ENCODE results near the gene GLG1. TPM values are rescaled to one million over a fixed set of nuclear protein-coding genes. Genes with fewer than 3 reads are reported as not detected.

The GLG1 gene
- total RNA-seq, 1 experiment from 2014 or later = 135 TPM

DNA sequence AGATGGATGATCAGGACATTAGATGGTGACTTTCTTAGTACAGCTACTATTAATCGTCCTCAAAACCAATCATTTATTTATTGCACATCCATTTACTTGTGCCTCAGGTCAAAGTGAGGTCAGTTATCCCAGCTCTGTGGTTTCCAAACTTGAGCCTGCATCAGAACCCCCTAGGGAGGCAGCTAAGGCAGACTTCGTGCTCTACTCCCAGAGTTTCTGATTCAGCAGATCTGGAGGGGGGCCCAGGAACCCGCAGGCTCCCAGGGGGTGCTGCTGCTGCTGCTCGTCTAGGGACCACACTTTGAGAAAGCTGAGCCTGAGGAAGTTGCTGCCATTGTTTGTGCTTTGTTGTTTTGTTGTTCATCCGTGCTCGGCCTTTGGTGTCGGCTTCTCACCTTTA, 141.6 kb downstream of the GLG1 start:
- peak overlapping the region in 1 of 3 experiments; percentile 0; a peak in 1 of 7 replicates for H3K27ac Mint-ChIP-seq
- no peak overlapping the region for H2AFZ ChIP-seq (ENCODE audit: low read length)
- no peak overlapping the region for H3K18ac ChIP-seq (ENCODE audit: insufficient read length, low read depth, low read length)
- no peaks in the 10 kb centered on the region for H3K79me2 ChIP-seq (ENCODE audit: insufficient read depth, low read length)
- H2BK20ac ChIP-seq (ENCODE audit: low read depth, low read length, poor library complexity, severe bottlenecking) = no peak overlapping the region
- H3K27ac ChIP-seq (ENCODE audit: insufficient read length, low read depth, low read length) = no peak overlapping the region
- no peak overlapping the region for H2BK15ac ChIP-seq (ENCODE audit: low read depth, low read length)
- H2BK120ac ChIP-seq (ENCODE audit: low read depth, low read length, poor library complexity, severe bottlenecking) = no peak overlapping the region
- no peak overlapping the region for H4K8ac ChIP-seq (replicated peaks; ENCODE audit: insufficient read length, low read depth, low read length)
- H3K27me3 Mint-ChIP-seq (ENCODE audit: low read depth) = no peaks in the 10 kb centered on the region
- H2AK5ac ChIP-seq (ENCODE audit: insufficient read length, low read length) = no peak overlapping the region
- TF ChIP-seq, protein P1, sequence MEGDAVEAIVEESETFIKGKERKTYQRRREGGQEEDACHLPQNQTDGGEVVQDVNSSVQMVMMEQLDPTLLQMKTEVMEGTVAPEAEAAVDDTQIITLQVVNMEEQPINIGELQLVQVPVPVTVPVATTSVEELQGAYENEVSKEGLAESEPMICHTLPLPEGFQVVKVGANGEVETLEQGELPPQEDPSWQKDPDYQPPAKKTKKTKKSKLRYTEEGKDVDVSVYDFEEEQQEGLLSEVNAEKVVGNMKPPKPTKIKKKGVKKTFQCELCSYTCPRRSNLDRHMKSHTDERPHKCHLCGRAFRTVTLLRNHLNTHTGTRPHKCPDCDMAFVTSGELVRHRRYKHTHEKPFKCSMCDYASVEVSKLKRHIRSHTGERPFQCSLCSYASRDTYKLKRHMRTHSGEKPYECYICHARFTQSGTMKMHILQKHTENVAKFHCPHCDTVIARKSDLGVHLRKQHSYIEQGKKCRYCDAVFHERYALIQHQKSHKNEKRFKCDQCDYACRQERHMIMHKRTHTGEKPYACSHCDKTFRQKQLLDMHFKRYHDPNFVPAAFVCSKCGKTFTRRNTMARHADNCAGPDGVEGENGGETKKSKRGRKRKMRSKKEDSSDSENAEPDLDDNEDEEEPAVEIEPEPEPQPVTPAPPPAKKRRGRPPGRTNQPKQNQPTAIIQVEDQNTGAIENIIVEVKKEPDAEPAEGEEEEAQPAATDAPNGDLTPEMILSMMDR (conservative IDR thresholded peaks at IDR 0.05) = no peak
- H3K4me1 Mint-ChIP-seq = no peaks in the 10 kb centered on the region
- no peak overlapping the region for H3K56ac ChIP-seq (ENCODE audit: insufficient read length, low read depth, low read length)
- H3K79me1 ChIP-seq (ENCODE audit: insufficient read depth, low read depth, low read length, poor library complexity, severe bottlenecking) = no peaks in the 10 kb centered on the region
- H3K9me3 ChIP-seq (ENCODE audit: control insufficient read depth, low read depth, low read length) = no peaks in the 10 kb centered on the region
- no peak overlapping the region for H3T11ph ChIP-seq (ENCODE audit: low read length)
- DNase-seq = no peak
- no peak overlapping the region for H3K4me3 Mint-ChIP-seq
- no peaks in the 10 kb centered on the region for H3K23me2 ChIP-seq (ENCODE audit: insufficient read length, low read depth, low read length, poor library complexity, severe bottlenecking)
- no peak overlapping the region for H3K9ac ChIP-seq (ENCODE audit: extremely low read depth, insufficient read length, low read length)
- no peaks in the 10 kb centered on the region for H3K27me3 ChIP-seq (ENCODE audit: insufficient read depth, low read length)
- peaks cover 49 to 94% (median 83%) of the 10 kb centered on the region in 3 experiments; a peak in 6 of 7 replicates for H3K36me3 Mint-ChIP-seq (ENCODE audit: insufficient read depth in 1 of 3, low read depth in 3 of 3)
- H3K4ac ChIP-seq (ENCODE audit: low read depth, low read length) = no peak overlapping the region
- H3K14ac ChIP-seq (ENCODE audit: insufficient read depth, low read length) = no peak overlapping the region
- no peak overlapping the region for H2BK5ac ChIP-seq (ENCODE audit: insufficient read length, low read length)
- no peak overlapping the region for H4K91ac ChIP-seq (ENCODE audit: insufficient read length, low read depth, low read length)
- H3K9me3 Mint-ChIP-seq = no peaks in the 10 kb centered on the region
- no peak overlapping the region for H2BK12ac ChIP-seq (ENCODE audit: insufficient read length, low read depth, low read length)
- H4K5ac ChIP-seq (ENCODE audit: insufficient read length, low read depth, low read length) = no peak overlapping the region
- no peaks in the 10 kb centered on the region for H3K4me1 ChIP-seq (ENCODE audit: insufficient read depth, low read length)
- no peak overlapping the region for H3K23ac ChIP-seq (ENCODE audit: insufficient read length, low read depth, low read length)
- WGBS (ENCODE audit: extremely low coverage, insufficient read length, low lambda C conversion rate) = no CpG with 5 or more reads among the region's 7 CpGs
- H3K4me2 ChIP-seq (ENCODE audit: insufficient read depth, insufficient read length, low read length) = no peak overlapping the region
- H4K20me1 ChIP-seq (ENCODE audit: control insufficient read depth, insufficient read depth, insufficient read length) = no peaks in the 10 kb centered on the region

All from H9 (cell line).